ENCODE results near the gene ZNF26. TPM values are rescaled to one million over a fixed set of nuclear protein-coding genes. Genes with fewer than 3 reads are reported as not detected.

The ZNF26 gene
- total and polyA plus RNA-seq, 2 of the 8 experiments (the other 6 are each of a cell fraction or from before 2014, with no cell fraction given), result 5.8 to 8.4 TPM

DNA sequence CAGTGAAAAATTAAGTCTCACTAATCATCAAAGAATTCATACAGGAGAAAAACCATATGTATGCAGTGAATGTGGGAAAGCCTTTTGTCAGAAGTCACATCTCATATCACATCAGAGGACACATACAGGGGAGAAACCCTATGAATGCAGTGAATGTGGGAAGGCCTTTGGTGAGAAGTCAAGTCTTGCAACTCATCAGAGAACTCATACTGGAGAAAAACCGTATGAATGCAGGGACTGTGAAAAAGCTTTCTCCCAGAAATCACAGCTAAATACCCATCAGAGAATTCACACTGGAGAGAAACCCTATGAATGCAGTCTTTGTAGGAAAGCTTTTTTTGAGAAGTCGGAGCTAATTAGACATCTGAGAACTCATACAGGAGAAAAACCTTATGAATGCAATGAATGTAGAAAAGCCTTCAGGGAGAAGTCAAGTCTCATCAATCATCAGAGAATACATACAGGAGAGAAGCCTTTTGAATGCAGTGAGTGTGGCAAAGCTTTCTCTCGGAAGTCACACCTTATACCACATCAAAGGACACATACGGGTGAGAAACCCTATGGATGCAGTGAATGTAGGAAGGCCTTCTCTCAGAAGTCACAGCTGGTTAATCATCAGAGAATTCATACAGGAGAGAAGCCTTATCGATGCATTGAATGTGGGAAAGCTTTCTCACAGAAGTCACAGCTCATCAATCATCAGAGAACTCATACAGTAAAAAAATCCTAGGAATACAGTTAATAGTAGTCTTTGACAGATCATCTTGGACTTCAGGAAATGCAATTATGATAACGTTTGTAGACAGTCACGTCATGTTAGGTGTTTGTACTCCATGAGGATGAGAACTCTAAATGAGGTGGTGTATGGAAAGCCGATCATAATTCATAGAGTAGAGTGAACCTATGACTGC, 72.3 kb downstream of the ZNF26 start:
- Histone ChIP-seq H4K91ac (replicated peaks; ENCODE audit: insufficient read length, low read length) (no peak overlapping the region), H3K23me2 (ENCODE audit: low read depth, low read length) (no peaks in the 10 kb centered on the region), H3K36me3 (ENCODE audit: control insufficient read depth in 2 of 4, insufficient read depth in 4 of 4, low read length in 3 of 4) (peaks cover 11 to 65% (median 40%) of the 10 kb centered on the region in 4 experiments), H3K79me1 (ENCODE audit: low read depth, low read length) (no peaks in the 10 kb centered on the region), H4K8ac (ENCODE audit: extremely low read depth, insufficient read depth, low read length) (no peak overlapping the region), H4K20me1 (replicated peaks in 1 of 2; ENCODE audit: control insufficient read depth in 1 of 2, insufficient read depth in 2 of 2, low read length in 2 of 2) (no peaks in the 10 kb centered on the region), H3K9me3 (ENCODE audit: insufficient read depth in 2 of 2, low read depth in 1 of 2, low read length in 1 of 2) (peaks cover 85% of the 10 kb centered on the region in 2 experiments), H2AK5ac (ENCODE audit: low read depth, low read length) (no peak overlapping the region), H3K18ac (ENCODE audit: extremely low read depth, low read length) (no peak overlapping the region), H3K4me2 (ENCODE audit: insufficient read depth in 1 of 2, low read depth in 2 of 2, low read length in 2 of 2) (no peak overlapping the region), H3K27ac (ENCODE audit: low read depth, low read length) (no peak overlapping the region), H3K4me3 (ENCODE audit: extremely low read depth in 1 of 4, insufficient read depth in 2 of 4, low read depth in 3 of 4, low read length in 4 of 4) (peak overlapping the region in 1 of 4 experiments; percentile 42; a peak in 1 of 8 replicates), H2BK5ac (ENCODE audit: low read depth, low read length) (no peak overlapping the region), H2BK15ac (ENCODE audit: low read length) (no peak overlapping the region), H3K4ac (replicated peaks; ENCODE audit: insufficient read length, low read depth, low read length) (no peak overlapping the region), H2AFZ (ENCODE audit: low read length) (no peak overlapping the region), H3K23ac (ENCODE audit: insufficient read length) (no peak overlapping the region), H3K27me3 (replicated peaks in 1 of 4; ENCODE audit: control insufficient read depth in 3 of 4, extremely low read depth in 1 of 4, insufficient read depth in 3 of 4, low read length in 3 of 4) (no peaks in the 10 kb centered on the region), H2BK12ac (ENCODE audit: low read depth, low read length) (no peak overlapping the region), H3K4me1 (replicated peaks in 1 of 4; ENCODE audit: control insufficient read depth in 3 of 4, insufficient read depth in 4 of 4, low read length in 3 of 4) (no peaks in the 10 kb centered on the region), H3K79me2 (ENCODE audit: control insufficient read depth in 1 of 2, insufficient read depth in 2 of 2, low read length in 2 of 2) (no peaks in the 10 kb centered on the region), H4K5ac (ENCODE audit: insufficient read length, low read depth, low read length) (no peak overlapping the region), H3K56ac (replicated peaks; ENCODE audit: insufficient read length, low read depth, low read length) (no peak overlapping the region), H3K14ac (ENCODE audit: insufficient read length) (no peak overlapping the region), H2BK120ac (replicated peaks; ENCODE audit: low read depth, low read length) (no peak overlapping the region), H2BK20ac (ENCODE audit: low read length) (no peak overlapping the region), H3K9ac (replicated peaks in 1 of 4; ENCODE audit: extremely low read depth in 1 of 4, low read depth in 3 of 4, low read length in 3 of 4) (no peak overlapping the region)
- ChIA-PET CTCF (ENCODE audit: partially characterized antibody) (interaction anchor here (0.6 kb wide), 2 partner anchors 15 to 112 kb away, joined by 3 read pairs; no protein-coding TSS in a partner anchor), POLR2A (ENCODE audit: partially characterized antibody) (interaction anchor here (0.7 to 3.6 kb wide), 12 partner anchors 11 to 144 kb away, joined by 3 to 26 read pairs (median 6); partner anchors contain the start of genes ZNF10, ZNF26, ZNF268 and ZNF84)
- DNase-seq (ENCODE audit: low read depth in 1 of 2, low spot score in 2 of 2), result no peak
- FAIRE-seq, result no peak
- WGBS, 2 experiments (ENCODE audit: extremely low coverage in 1 of 2, insufficient coverage in 1 of 2, insufficient read length in 1 of 2, insufficient replicate concordance in 2 of 2, low coverage in 1 of 2, low lambda C conversion rate in 2 of 2, missing lambda C conversion rate in 1 of 2), result 87% methylated on average over 8 of the region's 8 CpGs; no CpG with 5 or more reads in 1 of the 2 experiments
- TF ChIP-seq CBX5 (IDR thresholded peaks at IDR 0.05; ENCODE audit: low read depth, low read length) (peak; percentile 96), ZNF274 (IDR thresholded peaks at IDR 0.05; ENCODE audit: borderline replicate concordance, extremely low read depth, low read length) (peak; percentile 99), EP300 (IDR thresholded peaks at IDR 0.05; ENCODE audit: borderline replicate concordance in 1 of 2, low read depth in 2 of 2, low read length in 2 of 2) (no peak), SIN3A (conservative IDR thresholded peaks at IDR 0.05 in 1 of 2, IDR thresholded peaks at IDR 0.05 in 1 of 2; ENCODE audit: low read depth in 1 of 2, low read length in 2 of 2) (no peak), TBP (IDR thresholded peaks at IDR 0.05; ENCODE audit: low read depth, low read length) (no peak), USF2 (IDR thresholded peaks at IDR 0.05; ENCODE audit: low read length) (no peak), POLR2A (IDR thresholded peaks at IDR 0.05; ENCODE audit: control extremely low read depth in 1 of 2, low read depth in 2 of 2, low read length in 2 of 2) (peak in 1 of 2 experiments; percentile 6; a peak in 1 of 3 replicates)

All from H1 (cell line).